Endothelial cell of umbilical vein (primary cell): ENCODE data around the gene CHIT1. TPM values are rescaled to one million over a fixed set of nuclear protein-coding genes. Genes with fewer than 3 reads are reported as not detected.

Source experiments
- BruUV-seq: library from RNA; stranded (reverse); fragments of 400-500 nt; replicated peaks from 2 replicates; lab custom pipeline; 2021; lab: Mats Ljungman, UMichigan
- CTCF ChIA-PET: fragments of 300-600, 350-600 bp; sonication (Branson Sonifier 250); formaldehyde crosslinking; loops from one replicate; lab custom pipeline; 2021; ENCODE audit warnings: antibody characterized with exemption, inconsistent platforms; lab: Charles Lee
- POLR2A ChIA-PET: fragments of 300-600, 350-600 bp; sonication (Branson Sonifier 250); formaldehyde crosslinking; loops from one replicate; lab custom pipeline; 2021; ENCODE audit warnings: antibody characterized with exemption, inconsistent platforms; lab: Charles Lee
- DNase-seq: peaks from one replicate; pipeline ENCODE4 v3.0.0-alpha.2; 2011; ENCODE audit warnings: low read depth, low spot score
- FAIRE-seq: peaks from 2 replicates; lab custom pipeline; 2011; peaks lifted over from hg19 to GRCh38; lab: Jason Lieb, UNC
- H2AFZ ChIP-seq: 2 replicates; pipeline ENCODE4 v1.6.0; 2012; ENCODE audit warnings: low read depth, low read length, control low read depth, inconsistent platforms
- H3K27ac ChIP-seq: 2 replicates; pipeline ENCODE4 v1.5.1; 2011; ENCODE audit warnings: low read depth, mild to moderate bottlenecking, control low read depth, low read length, moderate library complexity; ENCODE audit not compliant: insufficient read depth
- H3K27me3 ChIP-seq, 2 experiments: 2 replicates each; pipeline versions ENCODE4 v1.6.0 to v1.6.1; 2011; ENCODE audit warnings: low read length in 2 of 2, mixed read lengths in 1 of 2; ENCODE audit not compliant: control insufficient read depth in 2 of 2, insufficient read depth in 2 of 2
- H3K36me3 ChIP-seq, 2 experiments: 2 replicates in 1 of 2; 3 replicates in 1 of 2; pipeline ENCODE4 v1.5.1; 2011; ENCODE audit warnings: low read length in 2 of 2, mild to moderate bottlenecking in 1 of 2, moderate library complexity in 1 of 2; ENCODE audit not compliant: control insufficient read depth in 2 of 2, insufficient read depth in 2 of 2; ENCODE audit errors: extremely low read depth in 1 of 2
- H3K4me1 ChIP-seq: 3 replicates; pipeline ENCODE4 v1.5.1; 2011; ENCODE audit warnings: mild to moderate bottlenecking, low read length; ENCODE audit not compliant: control insufficient read depth, insufficient read depth; ENCODE audit errors: extremely low read depth
- H3K4me2 ChIP-seq: 2 replicates; pipeline ENCODE4 v1.6.1; 2011; ENCODE audit warnings: low read length, control low read depth, mixed read lengths; ENCODE audit not compliant: insufficient read depth
- H3K4me3 ChIP-seq, 3 experiments: fragments of 200-600 bp in 1 of 3; sonication (generic), shearing (Covaris generic) in 1 of 3; replicated peaks in 1 of 3; 2 replicates each; pipeline ENCODE4 v1.5.1; 2011 to 2016; ENCODE audit warnings: control low read depth in 3 of 3, low read length in 3 of 3, mild to moderate bottlenecking in 2 of 3, inconsistent platforms in 1 of 3, low read depth in 1 of 3, moderate library complexity in 1 of 3; ENCODE audit not compliant: insufficient read depth in 1 of 3
- H3K79me2 ChIP-seq: 2 replicates; pipeline ENCODE4 v1.6.0; 2012; ENCODE audit warnings: low read length, inconsistent platforms; ENCODE audit not compliant: control insufficient read depth, insufficient read depth
- H3K9ac ChIP-seq: replicated peaks from 2 replicates; pipeline ENCODE3; 2011; ENCODE audit warnings: low read length, control low read depth; ENCODE audit not compliant: insufficient read depth; ENCODE audit errors: extremely low read depth
- H3K9me1 ChIP-seq: replicated peaks from 3 replicates; pipeline ENCODE4 v1.6.0; 2011; ENCODE audit warnings: mild to moderate bottlenecking, low read length; ENCODE audit not compliant: control insufficient read depth, insufficient read depth; ENCODE audit errors: extremely low read depth
- H3K9me3 ChIP-seq: replicated peaks from 2 replicates; pipeline ENCODE4 v1.5.1; 2012; ENCODE audit warnings: low read length, inconsistent platforms; ENCODE audit not compliant: control insufficient read depth, insufficient read depth
- H4K20me1 ChIP-seq: replicated peaks from 2 replicates; pipeline ENCODE3; 2011; ENCODE audit warnings: mild to moderate bottlenecking, low read length; ENCODE audit not compliant: control insufficient read depth, insufficient read depth; ENCODE audit errors: extremely low read depth
- EZH2 ChIP-seq: IDR thresholded peaks from 2 replicates; pipeline ENCODE4 v1.6.1; 2012; ENCODE audit warnings: borderline replicate concordance, low read depth, mild to moderate bottlenecking, moderate library complexity, low read length, inconsistent platforms; ENCODE audit not compliant: severe bottlenecking
- JUN ChIP-seq: IDR thresholded peaks from 2 replicates; pipeline ENCODE4 v1.6.1; 2011; ENCODE audit warnings: borderline replicate concordance, low read depth; ENCODE audit not compliant: insufficient read length, insufficient read depth
- MYC ChIP-seq: IDR thresholded peaks from one replicate; pipeline ENCODE4 v1.6.1; 2011; ENCODE audit warnings: mild to moderate bottlenecking, low read depth, low read length
- POLR2AphosphoS5 ChIP-seq: IDR thresholded peaks from 2 replicates; pipeline ENCODE4 v1.6.1; 2012; ENCODE audit warnings: low read depth, mild to moderate bottlenecking, control low read depth, low read length, moderate library complexity; ENCODE audit not compliant: insufficient read depth
- dilution Hi-C: fragments of 300-500 bp; cut with MboI; formaldehyde crosslinking; loops from one replicate; pipeline ENCODE4 v1.15.0; 2019; ENCODE audit warnings: low sequenced_read_pairs; ENCODE audit not compliant: extremely low pct_ligation_motif_present
- intact Hi-C: fragments of 100-400 bp; cut with micrococcal nuclease; formaldehyde crosslinking; loops from one replicate; pipeline ENCODE4 v1.10.0; 2022
- polyA plus RNA-seq, 4 experiments: library from polyadenylated mRNA; depleted of rRNA in 3 of 4; stranded (reverse) in 3 of 4; unstranded in 1 of 4; fragments of >200 nt; gene quantifications; 2 replicates each; pipeline versions ENCODE4 v1.2.1 to v1.2.3, GENCODE V29; 2011 to 2012; ENCODE audit warnings: missing spikeins in 1 of 4
- total RNA-seq: library from RNA; stranded (reverse); gene quantifications from 2 replicates; pipeline ENCODE4 v1.2.3, GENCODE V29; 2021
- TF ChIP-seq, protein P1 (sequence below), 2 donors: IDR thresholded peaks; 1 replicate in 1 of 2; 2 replicates in 1 of 2; pipeline ENCODE4 v1.5.1; 2011; ENCODE audit warnings: low read length in 2 of 2, mild to moderate bottlenecking in 2 of 2, moderate library complexity in 2 of 2, control low read depth in 1 of 2, inconsistent platforms in 1 of 2, low read depth in 1 of 2; ENCODE audit not compliant: insufficient read depth in 1 of 2; ENCODE audit errors: extremely low read depth in 1 of 2
- TF ChIP-seq, protein P2 (sequence below): IDR thresholded peaks from 2 replicates; pipeline ENCODE4 v1.6.1; 2011; ENCODE audit not compliant: insufficient read depth, insufficient read length

CHIT1 gene
- total and polyA plus RNA-seq, 2 donors (not counting 3 experiments of a cell fraction or from before 2014, with no cell fraction given): not detected

DNA sequence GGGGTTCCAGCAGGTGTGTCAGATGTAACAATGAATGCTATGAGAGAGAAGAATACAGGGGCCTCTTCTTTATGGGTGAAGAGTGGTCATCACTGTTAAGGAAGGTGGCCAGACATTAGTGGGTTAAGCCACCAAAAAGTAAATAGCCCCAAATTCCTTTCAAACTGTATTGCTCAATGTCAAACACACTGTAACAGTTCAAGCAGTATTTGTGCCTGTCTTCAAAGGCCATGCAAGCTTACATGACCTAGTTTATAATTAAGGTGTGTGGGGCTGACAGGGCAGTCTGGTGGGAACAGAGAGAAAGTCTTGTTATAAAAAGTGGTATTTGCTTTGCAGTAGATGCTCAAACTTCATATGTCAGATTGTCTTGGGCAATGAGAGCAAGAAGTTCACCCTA is 18.5 kb downstream of the CHIT1 start:
- intact Hi-C loops (no loop called here), dilution Hi-C loops (no loop called here)
- no peak for FAIRE-seq
- no peaks in the 10 kb centered on the region for H4K20me1 ChIP-seq
- H3K4me2 ChIP-seq: no peak overlapping the region
- H3K9me1 ChIP-seq: no peaks in the 10 kb centered on the region
- no peak overlapping the region for H3K4me3 ChIP-seq
- ChIA-PET POLR2A (no interaction called here), CTCF (interaction anchor here (3.4 to 8.7 kb wide), 2 partner anchors 93 to 169 kb away, joined by 16 to 363 read pairs; no protein-coding TSS in a partner anchor)
- TF ChIP-seq, protein P1, sequence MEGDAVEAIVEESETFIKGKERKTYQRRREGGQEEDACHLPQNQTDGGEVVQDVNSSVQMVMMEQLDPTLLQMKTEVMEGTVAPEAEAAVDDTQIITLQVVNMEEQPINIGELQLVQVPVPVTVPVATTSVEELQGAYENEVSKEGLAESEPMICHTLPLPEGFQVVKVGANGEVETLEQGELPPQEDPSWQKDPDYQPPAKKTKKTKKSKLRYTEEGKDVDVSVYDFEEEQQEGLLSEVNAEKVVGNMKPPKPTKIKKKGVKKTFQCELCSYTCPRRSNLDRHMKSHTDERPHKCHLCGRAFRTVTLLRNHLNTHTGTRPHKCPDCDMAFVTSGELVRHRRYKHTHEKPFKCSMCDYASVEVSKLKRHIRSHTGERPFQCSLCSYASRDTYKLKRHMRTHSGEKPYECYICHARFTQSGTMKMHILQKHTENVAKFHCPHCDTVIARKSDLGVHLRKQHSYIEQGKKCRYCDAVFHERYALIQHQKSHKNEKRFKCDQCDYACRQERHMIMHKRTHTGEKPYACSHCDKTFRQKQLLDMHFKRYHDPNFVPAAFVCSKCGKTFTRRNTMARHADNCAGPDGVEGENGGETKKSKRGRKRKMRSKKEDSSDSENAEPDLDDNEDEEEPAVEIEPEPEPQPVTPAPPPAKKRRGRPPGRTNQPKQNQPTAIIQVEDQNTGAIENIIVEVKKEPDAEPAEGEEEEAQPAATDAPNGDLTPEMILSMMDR (IDR thresholded peaks at IDR 0.05; ENCODE audit: extremely low read depth in 1 of 2, insufficient read depth in 1 of 2, low read depth in 1 of 2, low read length in 2 of 2): no peak
- TF ChIP-seq JUN: no peak
- TF ChIP-seq EZH2: no peak
- TF ChIP-seq, protein P2, sequence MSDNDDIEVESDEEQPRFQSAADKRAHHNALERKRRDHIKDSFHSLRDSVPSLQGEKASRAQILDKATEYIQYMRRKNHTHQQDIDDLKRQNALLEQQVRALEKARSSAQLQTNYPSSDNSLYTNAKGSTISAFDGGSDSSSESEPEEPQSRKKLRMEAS: no peak
- no peak for TF ChIP-seq MYC
- no peak for TF ChIP-seq POLR2AphosphoS5
- H3K27me3 ChIP-seq: peaks cover 3 to 8% of the 10 kb centered on the region in 2 experiments
- H2AFZ ChIP-seq: no peak overlapping the region
- H3K9me3 ChIP-seq: no peaks in the 10 kb centered on the region
- no peaks in the 10 kb centered on the region for H3K79me2 ChIP-seq
- no peak overlapping the region for H3K27ac ChIP-seq
- H3K4me1 ChIP-seq: no peaks in the 10 kb centered on the region
- H3K36me3 ChIP-seq: no peaks in the 10 kb centered on the region
- no peak for DNase-seq
- no peak overlapping the region for H3K9ac ChIP-seq
- BruUV-seq: no TSS peak
